C4-2B (cell line): ENCODE data around the gene DAPK1.

ENCODE experiments used
- H3K27ac ChIP-seq: fragments of 450-650 bp; 2 replicates; pipeline ENCODE4 v1.5.1; 2017
- ZFX ChIP-seq: fragments of 450-650 bp; IDR thresholded peaks from 2 replicates; pipeline ENCODE4 v1.6.1; 2017
- TF ChIP-seq, protein P1 (sequence below): fragments of 450-650 bp; conservative IDR thresholded peaks from 2 replicates; pipeline ENCODE4 v1.5.1; 2017; ENCODE audit warnings: mild to moderate bottlenecking

The DAPK1 gene

DNA sequence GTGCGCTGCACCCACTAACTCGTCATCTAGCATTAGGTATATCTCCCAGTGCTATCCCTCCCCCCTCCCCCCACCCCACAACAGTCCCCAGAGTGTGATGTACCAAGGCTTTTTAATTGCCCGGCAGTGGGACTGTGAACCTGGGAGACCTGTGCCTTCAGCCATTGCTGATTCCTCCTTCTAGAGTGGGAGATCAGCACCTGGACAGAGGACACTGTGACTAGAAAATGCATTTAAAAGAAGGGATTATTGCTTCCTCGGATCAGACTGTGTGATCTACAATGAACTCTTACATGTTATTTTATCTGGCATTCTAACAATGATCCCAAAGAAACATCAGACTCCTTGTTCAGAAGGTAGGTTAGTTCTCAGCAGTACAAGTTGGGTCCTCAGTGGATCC is 254.2 kb downstream of the DAPK1 start:
- H3K27ac ChIP-seq: no peak overlapping the region
- no peak for TF ChIP-seq ZFX
- TF ChIP-seq, protein P1, sequence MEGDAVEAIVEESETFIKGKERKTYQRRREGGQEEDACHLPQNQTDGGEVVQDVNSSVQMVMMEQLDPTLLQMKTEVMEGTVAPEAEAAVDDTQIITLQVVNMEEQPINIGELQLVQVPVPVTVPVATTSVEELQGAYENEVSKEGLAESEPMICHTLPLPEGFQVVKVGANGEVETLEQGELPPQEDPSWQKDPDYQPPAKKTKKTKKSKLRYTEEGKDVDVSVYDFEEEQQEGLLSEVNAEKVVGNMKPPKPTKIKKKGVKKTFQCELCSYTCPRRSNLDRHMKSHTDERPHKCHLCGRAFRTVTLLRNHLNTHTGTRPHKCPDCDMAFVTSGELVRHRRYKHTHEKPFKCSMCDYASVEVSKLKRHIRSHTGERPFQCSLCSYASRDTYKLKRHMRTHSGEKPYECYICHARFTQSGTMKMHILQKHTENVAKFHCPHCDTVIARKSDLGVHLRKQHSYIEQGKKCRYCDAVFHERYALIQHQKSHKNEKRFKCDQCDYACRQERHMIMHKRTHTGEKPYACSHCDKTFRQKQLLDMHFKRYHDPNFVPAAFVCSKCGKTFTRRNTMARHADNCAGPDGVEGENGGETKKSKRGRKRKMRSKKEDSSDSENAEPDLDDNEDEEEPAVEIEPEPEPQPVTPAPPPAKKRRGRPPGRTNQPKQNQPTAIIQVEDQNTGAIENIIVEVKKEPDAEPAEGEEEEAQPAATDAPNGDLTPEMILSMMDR: no peak

DNA sequence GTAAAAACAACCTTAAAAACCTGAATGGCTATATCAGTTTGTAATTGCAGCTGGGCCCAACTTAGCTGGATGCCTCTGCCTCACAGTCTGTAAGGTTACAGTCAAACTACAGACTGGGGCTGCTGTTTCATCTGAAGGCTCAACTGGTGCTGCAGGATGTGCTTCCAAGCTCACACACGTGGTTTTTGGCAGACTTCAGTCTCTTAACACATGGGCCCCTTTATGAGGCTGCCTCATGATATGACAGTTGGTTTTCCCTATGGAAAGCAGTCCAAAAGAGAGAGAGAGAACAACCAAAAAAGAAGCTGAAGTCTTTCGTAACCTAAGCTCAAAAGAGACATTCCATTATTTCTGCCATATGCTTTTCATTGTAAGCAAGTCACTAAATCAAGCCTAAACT is 255.6 kb downstream of the DAPK1 start:
- H3K27ac ChIP-seq: no peak overlapping the region
- TF ChIP-seq, protein P1: no peak
- no peak for TF ChIP-seq ZFX
